GM12878 (cell line): ENCODE data around the gene SMIM44.
"Not testable (repeated sequence)": the region's sequence is repeated elsewhere in the genome, so short reads cannot be mapped to it uniquely, and the experiment has no call there.

Experiments used
- BCL11A ChIP-seq: IDR thresholded peaks from 2 replicates; pipeline ENCODE4 v1.6.1; 2011; ENCODE audit warnings: low read depth, low read length
- EZH2 ChIP-seq: IDR thresholded peaks from 2 replicates; pipeline ENCODE4 v1.6.1; 2012; ENCODE audit warnings: low read depth, mild to moderate bottlenecking, control low read depth, inconsistent platforms, low read length, borderline replicate concordance; ENCODE audit not compliant: control insufficient read depth
- POLR2A ChIP-seq: IDR thresholded peaks from 2 replicates; pipeline ENCODE4 v1.6.1; 2011; ENCODE audit warnings: low read depth, mild to moderate bottlenecking, low read length
- TCF12 ChIP-seq: IDR thresholded peaks from 2 replicates; pipeline ENCODE4 v1.6.1; 2011; ENCODE audit warnings: low read depth, mild to moderate bottlenecking, low read length

DNA sequence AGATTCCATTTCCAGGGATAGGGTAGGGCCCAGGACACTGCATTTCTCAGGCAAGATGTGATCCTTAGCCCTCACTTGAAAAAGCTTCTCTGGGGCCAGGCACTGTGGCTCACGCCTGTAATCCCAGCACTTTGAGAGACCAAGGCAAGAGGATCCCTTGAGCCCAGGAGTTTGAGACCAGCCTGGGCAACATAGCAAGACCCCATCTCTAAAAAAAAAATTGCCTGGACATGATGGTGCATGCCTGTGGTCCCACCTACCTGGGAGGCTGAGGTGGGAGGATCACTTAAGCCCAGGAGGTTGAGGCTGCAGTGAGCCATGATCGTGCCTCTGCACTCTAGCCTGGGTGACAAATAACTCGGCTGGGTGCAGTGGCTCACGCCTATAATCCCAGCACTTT lies 36.6 kb downstream of the SMIM44 start:
- TF ChIP-seq EZH2, POLR2A, BCL11A, TCF12: not testable (repeated sequence)
